Astrocyte (in vitro differentiated cells and primary cell): ENCODE results near the gene TBX5. TPM values are rescaled to one million over a fixed set of nuclear protein-coding genes. Genes with fewer than 3 reads are reported as not detected.

ENCODE experiments used
- DNase-seq: peaks from one replicate; pipeline ENCODE4 v3.0.0-alpha.2; 2010; ENCODE audit warnings: low read depth
- FAIRE-seq: peaks from 2 replicates; lab custom pipeline; 2011; peaks lifted over from hg19 to GRCh38; lab: Jason Lieb, UNC
- H2AFZ ChIP-seq: 2 replicates; pipeline ENCODE4 v1.6.0; 2012; ENCODE audit warnings: low read depth, low read length, inconsistent platforms
- H3K27ac ChIP-seq: 2 replicates; pipeline ENCODE4 v1.5.1; 2011; ENCODE audit warnings: low read depth, low read length, inconsistent platforms
- H3K27me3 ChIP-seq: 2 replicates; pipeline ENCODE4 v1.6.0; 2011; ENCODE audit warnings: low read length, inconsistent platforms; ENCODE audit not compliant: insufficient read depth
- H3K36me3 ChIP-seq: 2 replicates; pipeline ENCODE4 v1.5.1; 2011; ENCODE audit warnings: low read length, inconsistent platforms; ENCODE audit not compliant: insufficient read depth
- H3K4me1 ChIP-seq: 2 replicates; pipeline ENCODE4 v1.5.1; 2011; ENCODE audit warnings: low read length, inconsistent platforms; ENCODE audit not compliant: insufficient read depth
- H3K4me2 ChIP-seq: 2 replicates; pipeline ENCODE4 v1.6.0; 2012; ENCODE audit warnings: low read length, inconsistent platforms
- H3K4me3 ChIP-seq: 2 replicates; pipeline ENCODE4 v1.5.1; 2011; ENCODE audit warnings: low read depth, mild to moderate bottlenecking, low read length, inconsistent platforms; ENCODE audit not compliant: insufficient read depth
- H3K79me2 ChIP-seq: 2 replicates; pipeline ENCODE4 v1.6.0; 2012; ENCODE audit warnings: mild to moderate bottlenecking, low read length, inconsistent platforms; ENCODE audit not compliant: insufficient read depth
- H3K9ac ChIP-seq: 2 replicates; pipeline ENCODE4 v1.6.0; 2012; ENCODE audit warnings: mild to moderate bottlenecking, low read length, inconsistent platforms
- H3K9me3 ChIP-seq: 2 replicates; pipeline ENCODE4 v1.5.1; 2012; ENCODE audit warnings: low read depth, mild to moderate bottlenecking, low read length, inconsistent platforms; ENCODE audit not compliant: insufficient read depth
- H4K20me1 ChIP-seq: 2 replicates; pipeline ENCODE4 v1.6.0; 2012; ENCODE audit warnings: low read length, inconsistent platforms; ENCODE audit not compliant: insufficient read depth
- H3K27ac Mint-ChIP-seq: one replicate; pipeline ENCODE4 v1.8.0; 2021; ENCODE audit warnings: mild to moderate bottlenecking, mixed read lengths; ENCODE audit not compliant: unreplicated experiment
- H3K27me3 Mint-ChIP-seq: one replicate; pipeline ENCODE4 v1.8.0; 2021; ENCODE audit warnings: low read depth, mixed read lengths; ENCODE audit not compliant: unreplicated experiment
- H3K36me3 Mint-ChIP-seq: one replicate; pipeline ENCODE4 v1.8.0; 2021; ENCODE audit warnings: low read depth, mixed read lengths; ENCODE audit not compliant: unreplicated experiment
- H3K4me1 Mint-ChIP-seq: one replicate; pipeline ENCODE4 v1.8.0; 2021; ENCODE audit warnings: low read depth, mixed read lengths; ENCODE audit not compliant: unreplicated experiment
- H3K4me3 Mint-ChIP-seq: one replicate; pipeline ENCODE4 v1.8.0; 2021; ENCODE audit warnings: mild to moderate bottlenecking, moderate library complexity, mixed read lengths; ENCODE audit not compliant: unreplicated experiment
- H3K9me3 Mint-ChIP-seq: one replicate; pipeline ENCODE4 v1.8.0; 2021; ENCODE audit warnings: mild to moderate bottlenecking, mixed read lengths; ENCODE audit not compliant: unreplicated experiment
- EZH2 ChIP-seq: IDR thresholded peaks from 2 replicates; pipeline ENCODE4 v1.6.1; 2012; ENCODE audit warnings: mild to moderate bottlenecking, low read length, inconsistent platforms; ENCODE audit not compliant: insufficient read depth
- total RNA-seq: library from RNA; stranded (reverse); gene quantifications from 2 replicates; pipeline ENCODE4 v1.2.1, GENCODE V29; 2021
- TF ChIP-seq, protein P1 (sequence below): IDR thresholded peaks from 2 replicates; pipeline ENCODE4 v1.5.1; 2011; ENCODE audit warnings: low read depth, mild to moderate bottlenecking, inconsistent platforms, low read length, moderate library complexity; ENCODE audit not compliant: insufficient read depth

Gene TBX5
- total RNA-seq, 1 donor from 2014 or later, result not detected

GRCh38 chr12:114314403-114314802, 91.5 kb downstream of the TBX5 start:
- no peaks in the 10 kb centered on the region for H3K9me3 ChIP-seq
- H3K27ac Mint-ChIP-seq, result no peak overlapping the region
- H3K27me3 ChIP-seq, result no peaks in the 10 kb centered on the region
- no peaks in the 10 kb centered on the region for H3K36me3 ChIP-seq
- H3K4me2 ChIP-seq, result no peak overlapping the region
- no peaks in the 10 kb centered on the region for H3K79me2 ChIP-seq
- no peak overlapping the region for H2AFZ ChIP-seq
- H3K4me1 Mint-ChIP-seq, result peaks cover 4% of the 10 kb centered on the region
- no peaks in the 10 kb centered on the region for H4K20me1 ChIP-seq
- no peak overlapping the region for H3K27ac ChIP-seq
- FAIRE-seq (no peak), DNase-seq (no peak)
- H3K9ac ChIP-seq, result no peak overlapping the region
- no peaks in the 10 kb centered on the region for H3K27me3 Mint-ChIP-seq
- peaks cover 12% of the 10 kb centered on the region for H3K4me1 ChIP-seq
- no peak for TF ChIP-seq EZH2
- TF ChIP-seq, protein P1, sequence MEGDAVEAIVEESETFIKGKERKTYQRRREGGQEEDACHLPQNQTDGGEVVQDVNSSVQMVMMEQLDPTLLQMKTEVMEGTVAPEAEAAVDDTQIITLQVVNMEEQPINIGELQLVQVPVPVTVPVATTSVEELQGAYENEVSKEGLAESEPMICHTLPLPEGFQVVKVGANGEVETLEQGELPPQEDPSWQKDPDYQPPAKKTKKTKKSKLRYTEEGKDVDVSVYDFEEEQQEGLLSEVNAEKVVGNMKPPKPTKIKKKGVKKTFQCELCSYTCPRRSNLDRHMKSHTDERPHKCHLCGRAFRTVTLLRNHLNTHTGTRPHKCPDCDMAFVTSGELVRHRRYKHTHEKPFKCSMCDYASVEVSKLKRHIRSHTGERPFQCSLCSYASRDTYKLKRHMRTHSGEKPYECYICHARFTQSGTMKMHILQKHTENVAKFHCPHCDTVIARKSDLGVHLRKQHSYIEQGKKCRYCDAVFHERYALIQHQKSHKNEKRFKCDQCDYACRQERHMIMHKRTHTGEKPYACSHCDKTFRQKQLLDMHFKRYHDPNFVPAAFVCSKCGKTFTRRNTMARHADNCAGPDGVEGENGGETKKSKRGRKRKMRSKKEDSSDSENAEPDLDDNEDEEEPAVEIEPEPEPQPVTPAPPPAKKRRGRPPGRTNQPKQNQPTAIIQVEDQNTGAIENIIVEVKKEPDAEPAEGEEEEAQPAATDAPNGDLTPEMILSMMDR, result no peak
- no peak overlapping the region for H3K4me3 ChIP-seq
- H3K4me3 Mint-ChIP-seq, result no peak overlapping the region
- no peaks in the 10 kb centered on the region for H3K36me3 Mint-ChIP-seq
- no peaks in the 10 kb centered on the region for H3K9me3 Mint-ChIP-seq

- FAIRE-seq, result peak; percentile 37
- Histone ChIP-seq H3K4me2 (no peak overlapping the region), H3K9ac (no peak overlapping the region), H3K27ac (no peak overlapping the region), H3K9me3 (no peaks in the 10 kb centered on the region), H3K4me1 (peaks cover 12% of the 10 kb centered on the region), H2AFZ (no peak overlapping the region), H4K20me1 (no peaks in the 10 kb centered on the region), H3K4me3 (no peak overlapping the region), H3K27me3 (no peaks in the 10 kb centered on the region), H3K36me3 (no peaks in the 10 kb centered on the region), H3K79me2 (no peaks in the 10 kb centered on the region)
- no peak overlapping the region for H3K27ac Mint-ChIP-seq
- H3K4me3 Mint-ChIP-seq, result no peak overlapping the region
- no peaks in the 10 kb centered on the region for H3K36me3 Mint-ChIP-seq
- peaks cover 2% of the 10 kb centered on the region for H3K4me1 Mint-ChIP-seq
- DNase-seq, result no peak
- H3K9me3 Mint-ChIP-seq, result no peaks in the 10 kb centered on the region
- TF ChIP-seq, protein P1, result no peak
- no peak for TF ChIP-seq EZH2
- H3K27me3 Mint-ChIP-seq, result no peaks in the 10 kb centered on the region
Observed at GRCh38 chr12:114313910-114314309, 92.0 kb downstream of the TBX5 start.

- Mint-ChIP-seq H3K4me1 (peaks cover 5% of the 10 kb centered on the region), H3K27ac (no peak overlapping the region), H3K27me3 (peaks cover 3% of the 10 kb centered on the region), H3K4me3 (no peak overlapping the region), H3K36me3 (no peaks in the 10 kb centered on the region), H3K9me3 (no peaks in the 10 kb centered on the region)
- Histone ChIP-seq H3K79me2 (no peaks in the 10 kb centered on the region), H3K27me3 (no peaks in the 10 kb centered on the region), H3K27ac (no peak overlapping the region), H2AFZ (no peak overlapping the region), H3K9me3 (no peaks in the 10 kb centered on the region), H3K4me1 (peaks cover 13% of the 10 kb centered on the region), H3K9ac (no peak overlapping the region), H3K36me3 (no peaks in the 10 kb centered on the region), H3K4me2 (no peak overlapping the region), H3K4me3 (no peak overlapping the region), H4K20me1 (no peaks in the 10 kb centered on the region)
- peak; percentile 79 for DNase-seq
- FAIRE-seq, result no peak
- TF ChIP-seq, protein P1, result no peak
- no peak for TF ChIP-seq EZH2
Observed at GRCh38 chr12:114311974-114312373, 94.0 kb downstream of the TBX5 start.
